Ovary (tissue), 3 donors: ENCODE data around the gene GTF3C2.

Experiments
- EP300 ChIP-seq: sonication (generic); formaldehyde crosslinking; IDR thresholded peaks from one replicate; pipeline ENCODE4 v1.6.1; 2017; ENCODE audit warnings: antibody characterized with exemption
- TF ChIP-seq, protein P1 (sequence below), 3 donors: fragments of 450-650 bp in 2 of 3; fragments of 200-600 bp in 1 of 3; IDR thresholded peaks; one replicate each; pipeline versions ENCODE4 v1.5.1 to v1.8.0; 2016 to 2022; ENCODE audit warnings: antibody characterized with exemption in 3 of 3, mild to moderate bottlenecking in 1 of 3
- donor health status: DM: no; HTN: no; CAD: no.

DNA sequence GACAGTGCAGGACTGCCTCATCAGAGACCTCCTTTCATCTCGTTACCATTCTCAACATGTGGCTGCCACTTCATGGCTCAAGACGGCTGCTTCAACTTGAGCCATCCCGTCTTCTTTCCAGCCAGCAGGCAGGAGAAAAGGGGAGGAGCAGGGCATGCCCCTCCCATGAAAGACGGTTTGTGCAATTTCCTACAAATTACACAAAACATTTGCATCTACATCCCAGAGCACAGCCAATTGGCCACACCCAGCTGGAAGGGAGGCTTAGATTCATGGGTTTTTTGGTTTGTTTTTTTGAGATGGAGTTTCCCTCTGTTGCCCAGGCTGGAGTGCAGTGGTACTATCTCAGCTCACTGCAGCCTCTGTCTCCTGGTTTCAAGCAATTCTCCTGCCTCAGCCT, 60.1 kb downstream of the GTF3C2 start:
- TF ChIP-seq EP300: no peak
- TF ChIP-seq, protein P1, sequence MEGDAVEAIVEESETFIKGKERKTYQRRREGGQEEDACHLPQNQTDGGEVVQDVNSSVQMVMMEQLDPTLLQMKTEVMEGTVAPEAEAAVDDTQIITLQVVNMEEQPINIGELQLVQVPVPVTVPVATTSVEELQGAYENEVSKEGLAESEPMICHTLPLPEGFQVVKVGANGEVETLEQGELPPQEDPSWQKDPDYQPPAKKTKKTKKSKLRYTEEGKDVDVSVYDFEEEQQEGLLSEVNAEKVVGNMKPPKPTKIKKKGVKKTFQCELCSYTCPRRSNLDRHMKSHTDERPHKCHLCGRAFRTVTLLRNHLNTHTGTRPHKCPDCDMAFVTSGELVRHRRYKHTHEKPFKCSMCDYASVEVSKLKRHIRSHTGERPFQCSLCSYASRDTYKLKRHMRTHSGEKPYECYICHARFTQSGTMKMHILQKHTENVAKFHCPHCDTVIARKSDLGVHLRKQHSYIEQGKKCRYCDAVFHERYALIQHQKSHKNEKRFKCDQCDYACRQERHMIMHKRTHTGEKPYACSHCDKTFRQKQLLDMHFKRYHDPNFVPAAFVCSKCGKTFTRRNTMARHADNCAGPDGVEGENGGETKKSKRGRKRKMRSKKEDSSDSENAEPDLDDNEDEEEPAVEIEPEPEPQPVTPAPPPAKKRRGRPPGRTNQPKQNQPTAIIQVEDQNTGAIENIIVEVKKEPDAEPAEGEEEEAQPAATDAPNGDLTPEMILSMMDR (IDR thresholded peaks at IDR 0.05): no peak
